IMR-90 (cell line): ENCODE data around the gene SNX21. TPM values are rescaled to one million over a fixed set of nuclear protein-coding genes. Genes with fewer than 3 reads are reported as not detected.
A peak's percentile ranks its signal among the peaks of the same experiment; 100 is the strongest.

Source experiments
- ATAC-seq: fragments of 200-7000 bp; cut with Tn5 transposase; 2 replicates; pipeline ENCODE4 v1.9.1; 2020; ENCODE audit warnings: low read depth, mild to moderate bottlenecking, moderate library complexity
- BruUV-seq: library from RNA; stranded (reverse); fragments of 400-500 nt; replicated peaks from 2 replicates; lab custom pipeline; 2021; lab: Mats Ljungman, UMichigan
- CTCF ChIA-PET: fragments of 300-600 bp; formaldehyde crosslinking; extraction: SDS; loops from one replicate; lab custom pipeline; 2021; ENCODE audit warnings: antibody characterized with exemption; lab: Yijun Ruan, JAX
- POLR2A ChIA-PET: fragments of 300-600 bp; sonication (Branson Sonifier 250); formaldehyde crosslinking; loops from one replicate; lab custom pipeline; 2022; ENCODE audit warnings: antibody characterized with exemption; ENCODE audit not compliant: unreplicated experiment; lab: Charles Lee
- DNase-seq: peaks from one replicate; pipeline ENCODE4 v3.0.0; 2013
- H2AFZ ChIP-seq: replicated peaks from 2 replicates; pipeline ENCODE3; 2013; ENCODE audit warnings: low read length, mild to moderate bottlenecking; ENCODE audit not compliant: poor library complexity
- H2AK5ac ChIP-seq: 2 replicates; pipeline ENCODE4 v1.6.1; 2013; ENCODE audit warnings: low read depth, low read length, inconsistent platforms
- H2AK9ac ChIP-seq: replicated peaks from 2 replicates; pipeline ENCODE3; 2013; ENCODE audit warnings: mild to moderate bottlenecking, low read depth, low read length, moderate library complexity; ENCODE audit not compliant: poor library complexity
- H2BK120ac ChIP-seq: 2 replicates; pipeline ENCODE4 v1.6.1; 2013; ENCODE audit warnings: low read depth, low read length, inconsistent platforms
- H2BK15ac ChIP-seq: 3 replicates; pipeline ENCODE4 v1.6.1; 2013; ENCODE audit warnings: low read depth, low read length, inconsistent platforms
- H2BK20ac ChIP-seq: 2 replicates; pipeline ENCODE4 v1.6.1; 2013; ENCODE audit warnings: low read depth, mild to moderate bottlenecking, inconsistent platforms, low read length, moderate library complexity
- H2BK5ac ChIP-seq: 2 replicates; pipeline ENCODE4 v1.6.1; 2013; ENCODE audit warnings: mild to moderate bottlenecking, low read depth, low read length, inconsistent platforms; ENCODE audit not compliant: poor library complexity, severe bottlenecking
- H3K14ac ChIP-seq: replicated peaks from 2 replicates; pipeline ENCODE4 v1.6.1; 2013; ENCODE audit warnings: low read depth, low read length, inconsistent platforms
- H3K18ac ChIP-seq: 2 replicates; pipeline ENCODE4 v1.6.1; 2013; ENCODE audit warnings: low read depth, low read length, control low read depth
- H3K23ac ChIP-seq: 2 replicates; pipeline ENCODE4 v1.6.1; 2013; ENCODE audit warnings: low read depth, low read length, inconsistent platforms
- H3K27ac ChIP-seq: 2 replicates; pipeline ENCODE4 v1.5.1; 2013; ENCODE audit warnings: mild to moderate bottlenecking, control low read depth, low read length; ENCODE audit not compliant: insufficient read depth
- H3K27me3 ChIP-seq: 2 replicates; pipeline ENCODE4 v1.6.1; 2013; ENCODE audit warnings: low read length; ENCODE audit not compliant: control insufficient read depth, insufficient read depth
- H3K36me3 ChIP-seq: 2 replicates; pipeline ENCODE4 v1.6.1; 2013; ENCODE audit warnings: low read length, mixed read lengths; ENCODE audit not compliant: control insufficient read depth, insufficient read depth
- H3K4ac ChIP-seq: 2 replicates; pipeline ENCODE4 v1.6.1; 2013; ENCODE audit warnings: low read depth, low read length, inconsistent platforms
- H3K4me1 ChIP-seq: 2 replicates; pipeline ENCODE4 v1.6.1; 2013; ENCODE audit warnings: low read length, mixed read lengths; ENCODE audit not compliant: control insufficient read depth, insufficient read depth
- H3K4me2 ChIP-seq: 2 replicates; pipeline ENCODE4 v1.6.1; 2013; ENCODE audit warnings: low read depth, mild to moderate bottlenecking, control low read depth, low read length, moderate library complexity
- H3K4me3 ChIP-seq: 2 replicates; pipeline ENCODE4 v1.5.1; 2013; ENCODE audit warnings: low read depth, mild to moderate bottlenecking, control low read depth, low read length, moderate library complexity; ENCODE audit not compliant: insufficient read depth
- H3K56ac ChIP-seq: 2 replicates; pipeline ENCODE4 v1.6.1; 2013; ENCODE audit warnings: low read length, inconsistent platforms; ENCODE audit not compliant: insufficient read depth; ENCODE audit errors: extremely low read depth
- H3K79me1 ChIP-seq, 2 experiments: 2 replicates each; pipeline ENCODE4 v1.6.1; 2013; ENCODE audit warnings: low read length in 2 of 2, inconsistent platforms in 1 of 2, low read depth in 1 of 2
- H3K9ac ChIP-seq: 2 replicates; pipeline ENCODE4 v1.6.1; 2013; ENCODE audit warnings: low read depth, low read length, control low read depth
- H3K9me1 ChIP-seq: 2 replicates; pipeline ENCODE4 v1.6.1; 2013; ENCODE audit warnings: low read length, inconsistent platforms; ENCODE audit not compliant: insufficient read depth
- H3K9me3 ChIP-seq: 2 replicates; pipeline ENCODE4 v1.6.1; 2013; ENCODE audit warnings: low read length; ENCODE audit not compliant: control insufficient read depth, insufficient read depth
- H4K20me1 ChIP-seq: 2 replicates; pipeline ENCODE4 v1.6.1; 2013; ENCODE audit warnings: low read length, inconsistent platforms; ENCODE audit not compliant: insufficient read depth
- H4K5ac ChIP-seq: 2 replicates; pipeline ENCODE4 v1.6.1; 2013; ENCODE audit warnings: mild to moderate bottlenecking, low read depth, low read length, control low read depth
- H4K8ac ChIP-seq, 2 experiments: 2 replicates each; pipeline ENCODE4 v1.6.1; 2013; ENCODE audit warnings: low read depth in 2 of 2, low read length in 2 of 2, control low read depth in 1 of 2, inconsistent platforms in 1 of 2
- H4K91ac ChIP-seq: 2 replicates; pipeline ENCODE4 v1.6.1; 2013; ENCODE audit warnings: low read depth, low read length, inconsistent platforms; ENCODE audit not compliant: insufficient read depth
- BHLHE40 ChIP-seq: fragments of 150-350 bp; IDR thresholded peaks from 2 replicates; pipeline ENCODE4 v1.6.1; 2016; ENCODE audit warnings: mild to moderate bottlenecking, low read depth, low read length
- CEBPB ChIP-seq: IDR thresholded peaks from 2 replicates; pipeline ENCODE4 v1.6.1; 2012; ENCODE audit warnings: low read depth, low read length, improper control_type of control experiment
- ELK1 ChIP-seq: fragments of 150-350 bp; IDR thresholded peaks from 2 replicates; pipeline ENCODE4 v1.6.1; 2016; ENCODE audit warnings: low read depth, mild to moderate bottlenecking, low read length, moderate library complexity, borderline replicate concordance
- FOS ChIP-seq: fragments of 150-350 bp; IDR thresholded peaks from 2 replicates; pipeline ENCODE4 v1.6.1; 2016; ENCODE audit warnings: low read depth, low read length
- MAFK ChIP-seq: IDR thresholded peaks from 2 replicates; pipeline ENCODE4 v1.6.1; 2012; ENCODE audit warnings: low read depth, low read length, improper control_type of control experiment
- MAZ ChIP-seq: IDR thresholded peaks from 2 replicates; pipeline ENCODE4 v1.6.1; 2012; ENCODE audit warnings: low read depth, mild to moderate bottlenecking, low read length, improper control_type of control experiment, moderate library complexity, borderline replicate concordance
- MXI1 ChIP-seq: IDR thresholded peaks from 2 replicates; pipeline ENCODE4 v1.6.1; 2012; ENCODE audit warnings: low read depth, mild to moderate bottlenecking, low read length, moderate library complexity, borderline replicate concordance
- POLR2A ChIP-seq: IDR thresholded peaks from 2 replicates; pipeline ENCODE4 v1.6.1; 2012; ENCODE audit warnings: mild to moderate bottlenecking, low read depth, low read length
- RAD21 ChIP-seq: IDR thresholded peaks from 2 replicates; pipeline ENCODE4 v1.6.1; 2012; ENCODE audit warnings: low read length, improper control_type of control experiment
- RFX5 ChIP-seq: IDR thresholded peaks from 2 replicates; pipeline ENCODE4 v1.8.0; 2012; ENCODE audit warnings: low read depth, mild to moderate bottlenecking, low read length, moderate library complexity
- SMC3 ChIP-seq: fragments of 150-350 bp; IDR thresholded peaks from 2 replicates; pipeline ENCODE4 v1.6.1; 2016; ENCODE audit warnings: low read depth, mild to moderate bottlenecking, antibody characterized with exemption, low read length, moderate library complexity
- WGBS, 2 experiments: methylation state at CpG; one replicate each; pipeline versions ENCODE4 v1.1.5 to v1.1.7; 2013; ENCODE audit warnings: missing lambda C conversion rate in 2 of 2; ENCODE audit not compliant: insufficient read length in 1 of 2; ENCODE audit errors: extremely low coverage in 2 of 2; 5-methylcytosine and 5-hydroxymethylcytosine counted together
- dilution Hi-C: fragments of 300-500 bp; cut with HindIII; formaldehyde crosslinking; loops from one replicate; pipeline ENCODE4 v1.14.3; 2018; ENCODE audit warnings: low sequenced_read_pairs; ENCODE audit not compliant: unreplicated experiment
- in situ Hi-C: fragments of 300-500 bp; cut with MboI; formaldehyde crosslinking; loops from 3 replicates; pipeline ENCODE4 v1.14.3; 2019; ENCODE audit warnings: low sequenced_read_pairs, inconsistent platforms, mixed read lengths
- intact Hi-C: fragments of 100-400 bp; cut with micrococcal nuclease; formaldehyde crosslinking; loops from 2 replicates; pipeline ENCODE4 v1.10.0; 2022
- polyA plus RNA-seq, 3 experiments: library from polyadenylated mRNA; depleted of rRNA; stranded (reverse); fragments of >200 nt; gene quantifications; 2 replicates each; pipeline ENCODE4 v1.2.3, GENCODE V29; 2012; ENCODE audit warnings: low replicate concordance in 1 of 3
- total RNA-seq: library from RNA; depleted of rRNA; stranded (reverse); fragments of >200 nt; gene quantifications from 2 replicates; pipeline ENCODE4 v1.2.3, GENCODE V29; 2012

SNX21 gene
- total and polyA plus RNA-seq, 2 of the 4 experiments (the other 2 are of a cell fraction) = 11.1 to 17.9 TPM

- peak within 1 kb of the TSS; percentile 97 for H2AFZ ChIP-seq
- POLR2A ChIA-PET = interaction anchor here (0.9 kb wide), 1 partner anchor 23 kb away, joined by 3 read pairs; no protein-coding TSS in a partner anchor
- ATAC-seq = peak; percentile 99
- CTCF ChIA-PET = no interaction called here
- H2BK20ac ChIP-seq = no peak within 1 kb of the TSS
- peak within 1 kb of the TSS; percentile 78 for H3K27ac ChIP-seq
- no peaks in the 10 kb centered on the region for H4K20me1 ChIP-seq
- peak within 1 kb of the TSS; percentile 72 for H2BK5ac ChIP-seq
- peak within 1 kb of the TSS; percentile 6; the same call in 1 of the 2 replicates for H3K18ac ChIP-seq
- peak within 1 kb of the TSS; percentile 74 for H2AK5ac ChIP-seq
- dilution Hi-C loops = no loop called here
- H3K4me1 ChIP-seq = peaks cover 8% of the 10 kb centered on the region; the same call in 1 of the 2 replicates
- H4K5ac ChIP-seq = peak within 1 kb of the TSS; percentile 91
- DNase-seq = peak; percentile 100
- peak within 1 kb of the TSS; percentile 81 for H3K23ac ChIP-seq
- peak within 1 kb of the TSS; percentile 94 for H3K4ac ChIP-seq
- 0 out of 2 replicates have a peak, but pooled peaks have one; percentile 17 for TF ChIP-seq MXI1
- TF ChIP-seq CEBPB = no peak
- no peak for TF ChIP-seq RAD21
- no peak for TF ChIP-seq RFX5
- TF ChIP-seq FOS = peak; percentile 74; the same call in 1 of the 2 replicates
- peak; percentile 33; the same call in 1 of the 2 replicates for TF ChIP-seq MAFK
- no peak for TF ChIP-seq SMC3
- TF ChIP-seq POLR2A = 0 out of 2 replicates have a peak, but pooled peaks have one; percentile 18
- TF ChIP-seq BHLHE40 = peak; percentile 46; the same call in 1 of the 2 replicates
- no peak; the same call in 1 of the 2 replicates for TF ChIP-seq MAZ
- no peak for TF ChIP-seq ELK1
- peak within 1 kb of the TSS; percentile 30; the same call in 1 of the 2 replicates for H2BK120ac ChIP-seq
- H3K9me1 ChIP-seq = peaks cover 8% of the 10 kb centered on the region
- peak within 1 kb of the TSS; percentile 82 to 95 for H4K8ac ChIP-seq
- H3K79me1 ChIP-seq = peaks cover 25 to 63% of the 10 kb centered on the region in 2 experiments
- WGBS, 2 experiments = 2% methylated on average over 16 of the region's 36 CpGs; no CpG with 5 or more reads in 1 of the 2 experiments
- H4K91ac ChIP-seq = peak within 1 kb of the TSS; percentile 78
- H3K14ac ChIP-seq = peak within 1 kb of the TSS; percentile 90
- H3K9me3 ChIP-seq = no peaks in the 10 kb centered on the region
- peak within 1 kb of the TSS; percentile 25; the same call in 1 of the 2 replicates for H3K56ac ChIP-seq
- H3K4me3 ChIP-seq = peak within 1 kb of the TSS; percentile 77
- BruUV-seq = no TSS peak
- in situ Hi-C loops = no loop called here
- H3K9ac ChIP-seq = peak within 1 kb of the TSS; percentile 80
- intact Hi-C loops = loop anchor here (2.0 kb wide), 1 partner anchor 78 kb away; the partner anchor contains the start of gene PCIF1
- H3K27me3 ChIP-seq = no peaks in the 10 kb centered on the region
- peak within 1 kb of the TSS; percentile 92 for H2AK9ac ChIP-seq
- H3K4me2 ChIP-seq = peak within 1 kb of the TSS; percentile 95
- H3K36me3 ChIP-seq = peaks cover 6% of the 10 kb centered on the region; the same call in 1 of the 2 replicates
- no peak within 1 kb of the TSS for H2BK15ac ChIP-seq
Observed at GRCh38 chr20:45857114-45857881, 23.7 kb downstream of the SNX21 start, which contains the start of the genes ACOT8 and ZSWIM3. ACOT8 (minus strand) TSS chr20:45857392; CDS start chr20:45857315, 77 bp downstream. ZSWIM3 (plus strand) TSS chr20:45857614; CDS start chr20:45857826, 212 bp downstream.
